Panc1 (cell line): ENCODE measurements around the gene ERC2. TPM values are rescaled to one million over a fixed set of nuclear protein-coding genes. Genes with fewer than 3 reads are reported as not detected.

Experiments used
- ATAC-seq: fragments of 200-7000 bp; cut with Tn5 transposase; 2 replicates; pipeline ENCODE4 v1.9.1; 2020; ENCODE audit warnings: mild to moderate bottlenecking, moderate library complexity
- BruUV-seq: library from RNA; stranded (reverse); fragments of 400-500 nt; replicated peaks from 2 replicates; lab custom pipeline; 2021; lab: Mats Ljungman, UMichigan
- CTCF ChIA-PET: fragments of 300-600 bp; sonication (Branson Sonifier 250); formaldehyde crosslinking; loops from one replicate; lab custom pipeline; 2022; ENCODE audit warnings: antibody characterized with exemption; lab: Charles Lee
- POLR2A ChIA-PET: fragments of 300-600 bp; sonication (Branson Sonifier 250); formaldehyde crosslinking; loops from one replicate; lab custom pipeline; 2022; ENCODE audit warnings: antibody characterized with exemption; lab: Charles Lee
- DNase-seq: peaks from one replicate; pipeline ENCODE4 v3.0.0-alpha.2; 2010; ENCODE audit warnings: low read depth, low spot score
- H3K27ac ChIP-seq: 2 replicates; pipeline ENCODE4 v1.5.1; 2011; ENCODE audit warnings: mild to moderate bottlenecking, low read length, inconsistent platforms
- H3K27me3 ChIP-seq: fragments of 200-500 bp; sonication (Bioruptor generic); 2 replicates; pipeline ENCODE4 v1.6.0; 2014; ENCODE audit warnings: low read length, inconsistent platforms; ENCODE audit not compliant: control insufficient read depth, insufficient read depth
- H3K36me3 ChIP-seq: fragments of 200-500 bp; sonication (Bioruptor generic); 2 replicates; pipeline ENCODE4 v1.5.1; 2014; ENCODE audit warnings: inconsistent platforms, mild to moderate bottlenecking, low read length, moderate library complexity; ENCODE audit not compliant: control insufficient read depth, insufficient read depth
- H3K4me1 ChIP-seq: 2 replicates; pipeline ENCODE4 v1.5.1; 2011; ENCODE audit warnings: inconsistent platforms, mild to moderate bottlenecking, low read length, moderate library complexity; ENCODE audit not compliant: control insufficient read depth, insufficient read depth
- H3K4me3 ChIP-seq, 2 experiments: 2 replicates each; pipeline ENCODE4 v1.5.1; 2011 to 2012; ENCODE audit warnings: low read depth in 2 of 2, low read length in 2 of 2, mild to moderate bottlenecking in 2 of 2, inconsistent platforms in 1 of 2, moderate library complexity in 1 of 2
- H3K9me3 ChIP-seq: fragments of 200-500 bp; sonication (Bioruptor generic); 2 replicates; pipeline ENCODE4 v1.5.1; 2014; ENCODE audit warnings: low read depth, mild to moderate bottlenecking, inconsistent platforms, low read length, moderate library complexity; ENCODE audit not compliant: control insufficient read depth, insufficient read depth
- CTCF ChIP-seq: fragments of 450-650 bp; IDR thresholded peaks from 2 replicates; pipeline ENCODE4 v1.5.1; 2017; ENCODE audit warnings: mild to moderate bottlenecking
- POLR2AphosphoS5 ChIP-seq: IDR thresholded peaks from 2 replicates; pipeline ENCODE4 v1.6.1; 2012; ENCODE audit warnings: mild to moderate bottlenecking, low read depth, low read length, moderate library complexity
- SIN3A ChIP-seq: IDR thresholded peaks from 2 replicates; pipeline ENCODE4 v1.6.1; 2012; ENCODE audit warnings: low read depth, mild to moderate bottlenecking, low read length, moderate library complexity, borderline replicate concordance; ENCODE audit not compliant: insufficient read depth
- TCF7L2 ChIP-seq: IDR thresholded peaks from 2 replicates; pipeline ENCODE4 v1.6.1; 2011; ENCODE audit warnings: mild to moderate bottlenecking, low read depth, low read length, inconsistent platforms
- in situ Hi-C: cut with HindIII; loops from 2 replicates; pipeline ENCODE4 v1.10.0; 2016; ENCODE audit warnings: low sequenced_read_pairs, low pct_unique_long_range_greater_than_20kb
- intact Hi-C: fragments of 100-400 bp; cut with micrococcal nuclease; formaldehyde crosslinking; loops from one replicate; pipeline ENCODE4 v1.10.0; 2022; ENCODE audit not compliant: unreplicated experiment
- total RNA-seq: library from RNA; stranded (reverse); gene quantifications from one replicate; pipeline ENCODE4 v1.2.1, GENCODE V29; 2021; ENCODE audit not compliant: unreplicated experiment
- TF ChIP-seq, protein P1 (sequence below), 2 experiments: IDR thresholded peaks; 2 replicates each; pipeline ENCODE4 v1.6.1; 2011 to 2012; ENCODE audit warnings: low read depth in 2 of 2, control low read depth in 1 of 2, low read length in 1 of 2, mild to moderate bottlenecking in 1 of 2, moderate library complexity in 1 of 2; ENCODE audit not compliant: insufficient read depth in 1 of 2

The ERC2 gene
- total RNA-seq, 1 experiment from 2014 or later: 0.33 TPM

- no peaks in the 10 kb centered on the region for H3K27me3 ChIP-seq
- peaks cover 22% of the 10 kb centered on the region for H3K4me1 ChIP-seq
- in situ Hi-C loops: no loop called here
- H3K36me3 ChIP-seq: no peaks in the 10 kb centered on the region
- TF ChIP-seq, protein P1, sequence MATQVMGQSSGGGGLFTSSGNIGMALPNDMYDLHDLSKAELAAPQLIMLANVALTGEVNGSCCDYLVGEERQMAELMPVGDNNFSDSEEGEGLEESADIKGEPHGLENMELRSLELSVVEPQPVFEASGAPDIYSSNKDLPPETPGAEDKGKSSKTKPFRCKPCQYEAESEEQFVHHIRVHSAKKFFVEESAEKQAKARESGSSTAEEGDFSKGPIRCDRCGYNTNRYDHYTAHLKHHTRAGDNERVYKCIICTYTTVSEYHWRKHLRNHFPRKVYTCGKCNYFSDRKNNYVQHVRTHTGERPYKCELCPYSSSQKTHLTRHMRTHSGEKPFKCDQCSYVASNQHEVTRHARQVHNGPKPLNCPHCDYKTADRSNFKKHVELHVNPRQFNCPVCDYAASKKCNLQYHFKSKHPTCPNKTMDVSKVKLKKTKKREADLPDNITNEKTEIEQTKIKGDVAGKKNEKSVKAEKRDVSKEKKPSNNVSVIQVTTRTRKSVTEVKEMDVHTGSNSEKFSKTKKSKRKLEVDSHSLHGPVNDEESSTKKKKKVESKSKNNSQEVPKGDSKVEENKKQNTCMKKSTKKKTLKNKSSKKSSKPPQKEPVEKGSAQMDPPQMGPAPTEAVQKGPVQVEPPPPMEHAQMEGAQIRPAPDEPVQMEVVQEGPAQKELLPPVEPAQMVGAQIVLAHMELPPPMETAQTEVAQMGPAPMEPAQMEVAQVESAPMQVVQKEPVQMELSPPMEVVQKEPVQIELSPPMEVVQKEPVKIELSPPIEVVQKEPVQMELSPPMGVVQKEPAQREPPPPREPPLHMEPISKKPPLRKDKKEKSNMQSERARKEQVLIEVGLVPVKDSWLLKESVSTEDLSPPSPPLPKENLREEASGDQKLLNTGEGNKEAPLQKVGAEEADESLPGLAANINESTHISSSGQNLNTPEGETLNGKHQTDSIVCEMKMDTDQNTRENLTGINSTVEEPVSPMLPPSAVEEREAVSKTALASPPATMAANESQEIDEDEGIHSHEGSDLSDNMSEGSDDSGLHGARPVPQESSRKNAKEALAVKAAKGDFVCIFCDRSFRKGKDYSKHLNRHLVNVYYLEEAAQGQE (IDR thresholded peaks at IDR 0.05; ENCODE audit: insufficient read depth in 1 of 2, low read depth in 2 of 2, low read length in 1 of 2): no peak
- TF ChIP-seq CTCF (no peak), SIN3A (no peak), TCF7L2 (no peak), POLR2AphosphoS5 (no peak)
- ChIA-PET CTCF (no interaction called here), POLR2A (no interaction called here)
- H3K9me3 ChIP-seq: no peaks in the 10 kb centered on the region
- ATAC-seq (no peak), DNase-seq (no peak)
- H3K4me3 ChIP-seq: no peak overlapping the region
- intact Hi-C loops: no loop called here
- no peak overlapping the region for H3K27ac ChIP-seq
- BruUV-seq: no TSS peak
These were observed 334.8 kb downstream of the ERC2 start for GRCh38 chr3:56133423-56133822.

DNA sequence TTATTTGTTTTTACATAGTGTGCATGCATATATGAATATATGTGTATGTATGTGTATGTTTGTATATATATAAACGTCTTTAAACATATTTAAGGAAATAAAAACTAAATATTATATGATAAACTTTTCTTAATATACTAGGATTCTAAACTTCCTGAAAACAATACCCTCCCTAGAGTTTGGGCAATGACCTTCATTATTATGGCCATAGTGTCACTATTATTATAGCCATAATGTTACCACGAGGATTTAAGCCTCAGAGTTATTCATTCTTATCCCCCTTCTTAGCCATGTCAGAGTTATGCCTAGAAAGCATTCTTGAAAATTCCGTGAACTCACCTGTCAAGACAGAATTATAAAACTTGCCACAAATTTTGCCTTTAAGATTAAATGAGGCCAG, 335.5 kb downstream of the ERC2 start:
- no peak for DNase-seq
- no TSS peak for BruUV-seq
- ChIA-PET CTCF (no interaction called here), POLR2A (no interaction called here)
- Histone ChIP-seq H3K36me3 (no peaks in the 10 kb centered on the region), H3K27me3 (no peaks in the 10 kb centered on the region), H3K4me3 (no peak overlapping the region), H3K27ac (peak overlapping the region; percentile 41; the same call in 1 of the 2 replicates), H3K9me3 (no peaks in the 10 kb centered on the region), H3K4me1 (peaks cover 22% of the 10 kb centered on the region)
- intact Hi-C loops: no loop called here
- no peak for ATAC-seq
- in situ Hi-C loops: no loop called here
- TF ChIP-seq, protein P1 (IDR thresholded peaks at IDR 0.05; ENCODE audit: insufficient read depth in 1 of 2, low read depth in 2 of 2, low read length in 1 of 2): no peak
- TF ChIP-seq CTCF (no peak), TCF7L2 (no peak), POLR2AphosphoS5 (no peak)
